Vagina (tissue), 2 donors: ENCODE data around the gene ANO2. TPM values are rescaled to one million over a fixed set of nuclear protein-coding genes. Genes with fewer than 3 reads are reported as not detected.

Source experiments
- DNase-seq, 2 donors: peaks; one replicate each; pipeline ENCODE4 v3.0.0-alpha.2; 2017; ENCODE audit errors: extremely low spot score in 2 of 2
- H3K27ac ChIP-seq: fragments of 200-600 bp; sonication (generic); one replicate; pipeline ENCODE4 v1.5.1; 2019
- H3K27me3 ChIP-seq: fragments of 200-600 bp; sonication (generic); one replicate; pipeline ENCODE4 v1.5.1; 2019
- H3K36me3 ChIP-seq, 2 donors: fragments of 200-600 bp; sonication (generic); one replicate each; pipeline ENCODE4 v1.5.1; 2017 to 2019
- H3K4me1 ChIP-seq: fragments of 200-600 bp; sonication (generic); one replicate; pipeline ENCODE4 v1.5.1; 2019
- H3K4me3 ChIP-seq, 2 donors: fragments of 200-600 bp; sonication (generic); 1 replicate in 1 of 2; 2 replicates in 1 of 2; pipeline ENCODE4 v1.5.1; 2016 to 2019
- H3K9me3 ChIP-seq: fragments of 200-600 bp; sonication (generic); one replicate; pipeline ENCODE4 v1.5.1; 2019
- CTCF ChIP-seq, 3 experiments: fragments of 450-650 bp in 2 of 3; fragments of 200-600 bp in 1 of 3; sonication (generic) in 1 of 3; IDR thresholded peaks; one replicate each; pipeline ENCODE4 v1.5.1; 2017 to 2019; ENCODE audit warnings: antibody characterized with exemption in 3 of 3, mild to moderate bottlenecking in 2 of 3, moderate library complexity in 2 of 3
- POLR2A ChIP-seq, 2 donors: fragments of 450-650 bp; IDR thresholded peaks; one replicate each; pipeline ENCODE4 v1.6.1; 2017; ENCODE audit warnings: antibody characterized with exemption in 2 of 2, mild to moderate bottlenecking in 2 of 2, moderate library complexity in 2 of 2
- POLR2AphosphoS5 ChIP-seq, 2 donors: sonication (generic); formaldehyde crosslinking; IDR thresholded peaks; one replicate each; pipeline ENCODE4 v1.9.0; 2017; ENCODE audit warnings: antibody characterized with exemption in 2 of 2, mild to moderate bottlenecking in 2 of 2, low read depth in 1 of 2; ENCODE audit not compliant: insufficient read depth in 1 of 2
- intact Hi-C: fragments of 100-400 bp; cut with DNase I; formaldehyde crosslinking; loops from one replicate; pipeline ENCODE4 v1.15.1; 2023
- total RNA-seq: library from RNA; depleted of rRNA; stranded (reverse); fragments of >200 nt; gene quantifications from one replicate; pipeline ENCODE4 v1.2.3, GENCODE V29; 2016

ANO2 gene
- total RNA-seq, 1 donor from 2014 or later, result 18.7 TPM

- intact Hi-C loops, result no loop called here
Measured at GRCh38 chr12:5807514-5808219, 137.4 kb downstream of the ANO2 start.

GRCh38 chr12:5807090-5807414 lies 138.0 kb downstream of the ANO2 start:
- TF ChIP-seq POLR2AphosphoS5 (IDR thresholded peaks at IDR 0.05; ENCODE audit: insufficient read depth in 1 of 2, low read depth in 1 of 2), result no peak
- no peak for TF ChIP-seq CTCF (IDR thresholded peaks at IDR 0.05)
- no peak for TF ChIP-seq POLR2A (IDR thresholded peaks at IDR 0.05)
- no peak overlapping the region for H3K27ac ChIP-seq
- no peaks in the 10 kb centered on the region for H3K36me3 ChIP-seq
- H3K9me3 ChIP-seq, result no peaks in the 10 kb centered on the region
- no peak overlapping the region for H3K4me3 ChIP-seq
- no peaks in the 10 kb centered on the region for H3K27me3 ChIP-seq
- intact Hi-C loops, result no loop called here
- no peaks in the 10 kb centered on the region for H3K4me1 ChIP-seq
- no peak for DNase-seq

More at GRCh38 chr12:5807514-5808219, 137.4 kb downstream of the ANO2 start:
- Histone ChIP-seq H3K4me1 (no peaks in the 10 kb centered on the region), H3K9me3 (no peaks in the 10 kb centered on the region), H3K27ac (no peak overlapping the region), H3K36me3 (no peaks in the 10 kb centered on the region), H3K27me3 (no peaks in the 10 kb centered on the region), H3K4me3 (no peak overlapping the region)
- no peak for DNase-seq
- TF ChIP-seq POLR2A (IDR thresholded peaks at IDR 0.05), result no peak
- TF ChIP-seq POLR2AphosphoS5 (IDR thresholded peaks at IDR 0.05; ENCODE audit: insufficient read depth in 1 of 2, low read depth in 1 of 2), result no peak
- no peak for TF ChIP-seq CTCF (IDR thresholded peaks at IDR 0.05)

- H3K27ac ChIP-seq, result no peak overlapping the region
- no peaks in the 10 kb centered on the region for H3K36me3 ChIP-seq
- DNase-seq, result no peak
- no peaks in the 10 kb centered on the region for H3K9me3 ChIP-seq
- H3K4me3 ChIP-seq, result no peak overlapping the region
- intact Hi-C loops, result no loop called here
- no peaks in the 10 kb centered on the region for H3K4me1 ChIP-seq
- H3K27me3 ChIP-seq, result no peaks in the 10 kb centered on the region
- TF ChIP-seq POLR2AphosphoS5 (IDR thresholded peaks at IDR 0.05; ENCODE audit: insufficient read depth in 1 of 2, low read depth in 1 of 2) (no peak), CTCF (IDR thresholded peaks at IDR 0.05) (no peak), POLR2A (IDR thresholded peaks at IDR 0.05) (no peak)
Measured at GRCh38 chr12:5806371-5807089, 138.5 kb downstream of the ANO2 start.

GRCh38 chr12:5803532-5803931 lies 141.5 kb downstream of the ANO2 start:
- no peaks in the 10 kb centered on the region for H3K4me1 ChIP-seq
- DNase-seq, result no peak
- no peaks in the 10 kb centered on the region for H3K9me3 ChIP-seq
- intact Hi-C loops, result no loop called here
- no peak overlapping the region for H3K27ac ChIP-seq
- H3K4me3 ChIP-seq, result no peak overlapping the region
- H3K36me3 ChIP-seq, result no peaks in the 10 kb centered on the region
- TF ChIP-seq POLR2A (IDR thresholded peaks at IDR 0.05), result no peak
- no peak for TF ChIP-seq POLR2AphosphoS5 (IDR thresholded peaks at IDR 0.05; ENCODE audit: insufficient read depth in 1 of 2, low read depth in 1 of 2)
- TF ChIP-seq CTCF (IDR thresholded peaks at IDR 0.05), result no peak
- H3K27me3 ChIP-seq, result no peaks in the 10 kb centered on the region
